HG03066 (cell line): ENCODE measurements around the gene DISP2.

Experiments used
- ATAC-seq: cut with Tn5 transposase; IDR thresholded peaks from one replicate; pipeline ENCODE4 v1.9.1; 2021; ENCODE audit warnings: low read depth; ENCODE audit not compliant: unreplicated experiment

DISP2 gene

DNA sequence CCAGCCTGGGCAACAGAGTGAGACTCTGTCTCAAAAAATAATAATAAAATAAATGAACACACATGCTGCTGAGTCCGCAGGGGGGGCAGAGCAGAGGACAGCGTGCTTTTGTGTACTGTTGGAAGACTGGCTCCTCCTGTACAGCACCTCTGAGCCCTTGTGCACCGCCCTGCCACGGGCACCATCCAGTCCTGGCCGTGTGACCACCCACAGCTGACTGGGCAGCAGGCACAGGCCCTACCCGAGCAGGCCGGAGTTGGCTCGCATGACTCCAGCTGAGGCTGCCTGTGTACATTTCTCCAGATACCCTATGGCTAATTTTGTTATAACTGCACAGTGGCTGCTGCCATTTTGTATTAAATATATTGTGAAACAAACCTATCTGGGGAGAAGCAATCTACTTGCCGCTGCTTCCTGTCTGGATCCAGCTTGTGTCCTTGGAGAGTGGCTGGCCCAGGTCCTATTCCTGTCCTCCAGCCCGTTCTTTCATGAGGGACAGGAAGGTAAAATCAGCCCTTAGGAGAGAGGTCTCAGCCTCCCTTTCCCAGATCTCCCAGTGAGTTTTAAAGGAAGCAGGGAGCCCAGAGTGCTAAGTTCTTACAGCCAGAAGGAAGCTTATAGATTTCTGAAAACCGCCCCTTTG lies 62.2 kb downstream of the DISP2 start:
- no peak for ATAC-seq

GRCh38 chr15:40420793-40421192 lies 62.8 kb downstream of the DISP2 start:
- no peak for ATAC-seq

- no peak for ATAC-seq
Observed at GRCh38 chr15:40421246-40422157, 63.5 kb downstream of the DISP2 start.

GRCh38 chr15:40424483-40425115 lies 66.6 kb downstream of the DISP2 start:
- ATAC-seq, result no peak

DNA sequence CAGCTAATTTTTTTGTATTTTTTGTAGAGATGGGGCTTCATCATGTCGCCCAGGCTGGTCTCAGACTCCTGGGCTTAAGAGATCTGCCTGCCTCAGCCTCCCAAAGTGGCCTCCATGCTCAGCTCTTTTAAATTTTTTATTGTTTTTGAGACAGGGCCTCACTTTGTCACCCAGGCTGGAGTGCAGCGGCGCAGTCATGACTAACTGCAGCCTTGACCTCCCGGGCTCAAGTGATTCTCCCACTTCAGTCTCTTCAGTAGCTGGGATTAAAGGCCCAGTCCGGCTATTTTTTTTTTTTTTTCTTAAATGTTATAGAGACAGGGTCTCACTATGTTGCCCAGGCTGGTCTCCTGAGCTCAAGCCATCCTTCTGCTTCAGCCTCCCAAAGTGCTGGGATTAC lies 67.7 kb downstream of the DISP2 start:
- ATAC-seq, result no peak

DNA sequence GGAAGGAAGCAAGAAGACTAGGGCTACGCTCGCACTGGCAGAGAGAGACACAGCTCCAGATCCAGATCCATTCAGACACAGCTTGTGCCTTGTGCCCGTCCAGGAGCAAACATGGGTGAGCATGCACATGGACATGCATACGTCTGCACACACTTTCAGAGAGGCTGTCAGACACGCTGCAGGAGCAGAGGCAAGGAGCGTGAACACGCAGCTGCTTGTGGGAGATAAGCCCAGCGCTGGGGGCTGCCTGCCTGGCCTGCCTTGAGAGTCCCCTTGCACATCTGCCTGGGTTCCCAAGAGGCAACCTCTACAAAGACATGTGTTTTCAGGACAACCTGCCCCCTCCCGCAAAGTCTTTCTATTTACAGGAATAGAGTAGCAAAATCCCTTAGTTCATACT lies 69.2 kb downstream of the DISP2 start:
- no peak for ATAC-seq

- no peak for ATAC-seq
Observed at GRCh38 chr15:40428185-40428584, 70.2 kb downstream of the DISP2 start.
